GM04503 (cell line): ENCODE data around the gene HSPB8.

Source experiments
- DNase-seq: peaks from one replicate; pipeline ENCODE4 v3.0.0-alpha.2; 2012; ENCODE audit warnings: low read depth

Gene HSPB8

DNA sequence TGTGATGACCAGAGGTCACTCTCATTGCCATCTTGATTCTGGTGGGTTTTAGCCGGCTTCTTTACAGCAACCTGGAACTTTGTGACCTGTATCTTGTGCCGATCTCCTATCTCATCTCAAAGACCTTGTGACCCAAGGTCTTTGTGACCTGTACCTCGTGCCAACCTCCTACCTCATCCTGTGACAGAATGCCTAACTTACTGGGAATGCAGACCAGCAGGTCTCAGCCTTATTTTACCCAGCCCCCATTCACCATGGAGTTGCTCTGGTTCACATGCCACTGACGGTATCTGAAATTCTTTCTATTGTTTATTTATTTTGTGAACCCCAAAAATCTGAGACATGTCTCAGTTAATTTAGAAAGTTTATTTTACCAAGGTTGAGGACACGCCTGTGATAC is 7.4 kb upstream of the HSPB8 start:
- DNase-seq: no peak

DNA sequence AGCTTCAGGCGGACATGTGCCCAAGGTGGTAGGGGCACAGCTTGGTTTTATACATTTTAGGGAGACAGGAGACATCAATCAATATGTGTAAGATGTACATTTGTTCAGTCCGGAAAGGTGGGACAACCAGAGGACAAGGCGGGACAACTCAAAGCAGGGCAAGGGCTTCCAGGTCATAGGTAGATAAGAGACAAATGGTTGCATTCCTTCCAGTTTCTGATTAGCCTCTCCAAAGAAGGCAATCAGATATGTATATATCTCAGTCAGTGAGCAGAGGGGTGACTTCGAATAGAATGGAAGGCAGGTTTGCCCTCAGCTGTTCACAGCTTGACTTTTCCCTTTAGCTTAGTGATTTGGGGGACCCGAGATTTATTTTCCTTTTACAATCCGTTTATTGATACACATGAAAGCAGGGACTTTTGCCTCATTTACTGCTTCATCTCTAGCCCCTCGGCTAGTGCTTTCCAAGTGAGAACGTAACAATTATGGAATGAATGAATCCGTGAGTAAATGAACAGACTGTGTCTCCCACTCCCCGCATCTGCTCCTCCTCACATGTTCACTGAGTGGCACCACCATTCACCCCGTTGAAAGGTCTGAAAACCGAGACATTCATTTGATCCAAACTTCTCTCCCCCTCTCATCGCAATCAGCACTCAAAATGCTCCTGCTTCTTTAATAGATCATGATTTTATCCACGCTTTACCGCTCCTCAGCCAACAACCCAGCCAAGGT is 6.9 kb upstream of the HSPB8 start:
- DNase-seq: no peak

DNA sequence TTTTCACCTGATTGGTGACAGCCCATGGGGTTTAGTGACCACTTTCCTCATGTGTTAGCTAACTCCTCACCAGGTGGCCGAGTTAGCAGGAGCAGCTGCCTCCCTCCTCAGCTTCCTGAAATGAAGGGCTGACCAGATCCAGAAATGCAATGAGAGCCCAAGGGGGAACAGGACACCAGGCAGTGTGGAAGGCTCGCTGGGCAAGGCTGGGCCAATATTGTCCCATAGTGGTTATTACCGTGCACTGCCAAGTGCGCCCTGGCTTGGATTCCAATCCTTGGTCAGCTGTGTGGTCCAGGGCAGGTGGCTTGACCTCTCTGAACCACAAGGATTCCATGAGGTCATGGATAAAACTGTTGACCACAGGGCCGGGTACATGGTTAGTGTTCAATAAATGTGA is 3.6 kb upstream of the HSPB8 start:
- no peak for DNase-seq

DNA sequence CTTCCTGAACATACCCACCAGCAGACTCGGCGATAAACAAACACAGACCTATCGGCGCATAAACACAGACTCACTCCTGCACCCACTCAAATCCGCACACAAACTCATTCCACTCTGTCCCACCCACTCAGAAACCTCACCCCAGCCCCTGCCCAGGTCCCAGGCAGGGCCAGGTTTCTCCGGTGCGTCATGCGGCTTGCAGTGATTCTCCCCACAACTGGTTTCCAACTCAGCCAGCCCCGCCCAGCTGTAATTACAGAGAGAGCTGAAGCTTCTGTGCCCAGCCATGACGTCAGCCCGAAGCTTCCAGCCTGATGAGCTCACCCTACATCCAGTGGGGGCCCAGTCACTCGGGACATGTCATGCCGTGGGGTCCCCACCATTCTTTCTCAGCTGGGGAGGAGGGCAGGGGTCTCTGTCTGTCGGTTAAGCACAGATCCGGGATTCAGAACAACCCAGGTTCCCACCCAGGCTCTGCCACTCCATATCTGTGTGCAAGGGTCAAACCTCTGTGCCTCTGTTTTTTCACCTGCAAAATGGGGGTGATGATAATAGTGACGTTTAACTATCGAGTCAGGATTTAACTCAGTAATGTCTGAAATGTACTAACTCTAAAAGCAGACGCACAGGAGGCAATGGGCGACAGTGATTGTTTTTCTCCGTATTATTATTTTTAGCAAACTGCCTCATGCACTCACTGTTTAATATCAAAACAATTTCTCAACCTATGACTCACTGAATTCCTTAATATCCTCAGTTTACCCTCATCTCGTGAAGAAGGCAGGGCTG is 2.3 kb upstream of the HSPB8 start:
- DNase-seq: peak; percentile 71

DNA sequence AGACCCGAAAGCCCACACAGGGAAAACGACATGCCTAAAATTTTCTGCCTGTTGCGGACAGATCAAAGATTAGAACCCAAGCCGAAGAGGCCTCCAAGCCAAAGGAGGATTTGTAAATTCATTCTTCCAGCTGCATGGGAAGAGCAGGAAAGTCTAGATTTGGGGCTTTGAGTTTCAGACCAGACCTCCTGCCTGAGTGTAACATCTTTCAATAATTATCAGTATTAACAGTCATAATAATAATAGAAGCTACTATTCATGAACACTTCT is 1.7 kb upstream of the HSPB8 start:
- DNase-seq: no peak

DNA sequence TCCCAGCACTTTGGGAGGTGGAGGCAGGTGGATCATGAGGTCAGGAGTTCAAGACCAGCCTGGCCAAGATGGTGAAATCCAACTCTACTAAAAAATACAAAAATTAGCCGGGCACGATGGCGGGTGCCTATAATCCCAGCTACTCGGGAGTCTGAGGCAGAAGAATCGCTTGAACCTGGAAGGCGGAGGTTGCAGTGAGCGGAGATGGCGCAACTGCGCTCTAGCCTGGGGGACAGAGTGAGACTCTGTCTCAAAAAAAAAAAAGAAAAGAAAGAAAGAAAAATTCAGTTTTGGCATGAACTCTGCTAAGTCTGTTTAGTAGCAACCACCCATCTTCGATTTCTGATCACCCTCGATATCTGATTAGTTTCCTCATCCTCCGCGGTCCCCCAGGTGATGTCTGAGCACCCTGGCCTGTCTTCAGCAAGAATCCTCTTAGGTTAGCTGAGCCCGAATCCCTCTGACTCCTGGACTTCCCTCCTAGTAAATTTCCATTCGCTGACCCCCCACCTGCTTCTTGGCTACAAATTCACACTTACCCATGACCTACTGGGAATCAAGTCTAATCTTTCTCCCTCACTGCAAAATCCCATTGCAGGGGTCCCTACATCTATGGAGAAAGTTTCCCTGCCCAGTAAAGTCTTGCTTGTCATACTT is 879 bp upstream of the HSPB8 start:
- no peak for DNase-seq

DNA sequence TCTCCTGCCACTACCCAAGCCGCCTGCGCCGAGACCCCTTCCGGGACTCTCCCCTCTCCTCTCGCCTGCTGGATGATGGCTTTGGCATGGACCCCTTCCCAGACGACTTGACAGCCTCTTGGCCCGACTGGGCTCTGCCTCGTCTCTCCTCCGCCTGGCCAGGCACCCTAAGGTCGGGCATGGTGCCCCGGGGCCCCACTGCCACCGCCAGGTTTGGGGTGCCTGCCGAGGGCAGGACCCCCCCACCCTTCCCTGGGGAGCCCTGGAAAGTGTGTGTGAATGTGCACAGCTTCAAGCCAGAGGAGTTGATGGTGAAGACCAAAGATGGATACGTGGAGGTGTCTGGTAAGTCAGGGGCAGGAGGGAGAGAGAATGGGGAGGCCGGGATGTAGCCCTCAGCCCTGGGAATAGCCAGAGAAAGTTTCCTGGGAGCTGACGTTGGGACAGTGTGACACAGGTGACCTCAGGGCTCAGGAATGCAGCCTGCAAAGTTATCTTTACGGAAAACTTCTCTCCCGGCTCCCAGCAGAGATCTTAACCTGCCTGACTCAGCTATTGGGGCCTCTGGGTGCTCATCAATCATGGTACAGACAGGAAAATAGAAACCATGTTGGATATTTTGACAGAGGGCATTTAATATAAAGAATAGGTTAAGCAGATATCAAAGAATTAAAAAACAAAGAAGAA is 747 bp downstream of the HSPB8 start:
- DNase-seq: peak; percentile 26

DNA sequence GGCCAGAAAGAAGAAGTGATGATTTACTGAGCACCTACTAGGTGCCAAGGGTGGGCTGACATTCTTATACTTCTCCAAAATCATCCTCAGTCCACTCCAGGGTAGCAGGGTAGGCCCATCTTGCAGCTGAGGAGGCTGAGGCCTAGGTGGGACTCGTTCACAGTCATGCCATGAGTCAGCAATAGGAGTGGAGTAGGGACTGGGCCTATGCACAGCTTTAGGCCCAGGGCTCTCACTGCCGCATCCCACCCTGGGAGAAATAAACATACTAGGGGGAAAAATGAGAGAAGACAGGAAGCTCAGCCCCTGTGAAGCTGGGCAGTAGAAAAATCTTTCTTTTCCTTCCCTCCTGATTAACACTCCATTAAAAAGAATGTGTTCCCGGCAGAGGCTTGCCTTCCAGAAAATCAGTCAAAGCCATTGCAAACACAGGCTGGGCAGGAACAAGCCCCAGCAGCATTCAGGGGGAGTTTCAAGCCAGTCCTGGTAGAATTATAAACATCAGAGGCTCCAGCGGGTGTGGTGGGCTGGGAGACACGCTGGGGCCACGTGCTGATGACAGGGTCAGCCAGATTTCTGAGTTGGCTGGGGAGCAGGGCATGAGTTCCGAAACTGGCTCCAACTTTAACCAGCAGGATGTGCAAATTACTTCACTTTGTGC is 1.8 kb downstream of the HSPB8 start:
- DNase-seq: peak; percentile 34

DNA sequence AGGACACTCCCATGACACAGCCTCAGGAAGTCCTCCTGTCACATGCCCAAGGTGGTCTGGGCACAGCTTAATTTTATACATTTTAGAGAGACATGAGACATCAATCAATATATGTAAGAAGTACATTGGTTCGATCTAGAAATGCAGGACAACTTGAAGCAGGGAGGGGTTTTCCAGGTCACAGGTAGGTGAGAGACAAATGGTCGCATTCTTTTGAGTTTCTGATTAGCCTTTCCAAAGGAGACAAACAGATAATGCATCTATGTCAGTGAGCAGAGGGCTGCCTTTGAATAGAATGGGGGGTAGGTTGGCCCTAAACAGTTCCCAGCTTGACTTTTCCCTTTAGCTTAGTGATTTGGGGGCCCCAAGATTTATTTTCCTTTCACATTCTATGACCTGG is 2.5 kb downstream of the HSPB8 start:
- no peak for DNase-seq

DNA sequence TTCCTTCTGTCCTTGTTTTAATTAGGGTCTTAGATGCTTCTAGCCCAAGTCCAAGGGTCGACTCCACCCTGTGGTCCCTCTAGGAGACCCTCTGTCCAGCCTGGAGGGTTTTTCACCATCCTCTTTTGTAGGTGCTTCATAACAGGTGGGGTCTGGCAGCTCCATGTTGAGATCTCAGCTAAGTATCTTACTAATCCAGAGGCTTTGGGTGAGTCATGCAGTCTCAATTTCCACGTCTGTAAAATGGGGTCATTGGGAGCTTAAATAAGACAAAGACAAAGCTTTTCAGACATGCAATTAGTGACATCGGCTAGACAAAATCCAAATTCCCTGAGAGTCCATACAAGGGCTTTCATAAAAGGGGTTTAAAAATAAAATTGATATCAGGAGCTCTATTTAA is 3.2 kb downstream of the HSPB8 start:
- DNase-seq: no peak

DNA sequence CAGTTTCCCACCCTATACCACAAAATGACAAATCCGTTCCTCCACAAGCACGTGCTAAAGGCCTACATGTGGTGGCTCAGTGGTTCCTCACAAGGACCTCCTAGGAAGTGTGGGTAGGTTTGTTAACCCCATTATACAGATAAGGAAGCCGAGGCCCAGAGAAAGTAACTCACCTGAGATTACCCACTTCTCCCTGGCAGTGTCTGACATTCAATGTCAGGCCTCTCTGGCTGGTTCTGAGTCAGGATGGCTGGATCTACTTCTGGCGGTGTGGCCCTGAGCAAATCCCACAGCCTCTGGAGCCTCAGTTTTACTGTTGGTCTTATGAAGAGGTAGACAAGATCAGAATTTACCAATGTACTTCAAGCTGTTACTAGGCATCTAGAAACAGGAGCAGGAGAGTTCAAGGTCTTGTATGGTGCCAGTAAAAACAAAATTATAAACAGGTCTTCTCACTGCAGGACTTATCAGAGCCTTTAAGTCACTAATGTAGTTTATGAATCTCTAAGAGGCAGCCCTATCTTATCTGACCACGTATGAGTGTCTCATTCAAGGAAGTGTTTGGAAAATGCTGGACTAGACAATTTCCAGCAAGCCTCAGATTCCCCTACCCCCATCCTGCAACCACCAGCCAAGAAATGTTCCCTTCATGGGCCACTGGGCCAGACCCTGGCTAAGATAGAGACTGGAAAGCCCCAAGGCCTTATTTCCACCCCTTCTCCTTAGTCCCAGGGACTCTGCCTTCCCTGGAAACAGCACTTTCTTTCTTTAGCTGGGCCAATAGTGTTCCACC is 4.2 kb downstream of the HSPB8 start:
- DNase-seq: no peak

DNA sequence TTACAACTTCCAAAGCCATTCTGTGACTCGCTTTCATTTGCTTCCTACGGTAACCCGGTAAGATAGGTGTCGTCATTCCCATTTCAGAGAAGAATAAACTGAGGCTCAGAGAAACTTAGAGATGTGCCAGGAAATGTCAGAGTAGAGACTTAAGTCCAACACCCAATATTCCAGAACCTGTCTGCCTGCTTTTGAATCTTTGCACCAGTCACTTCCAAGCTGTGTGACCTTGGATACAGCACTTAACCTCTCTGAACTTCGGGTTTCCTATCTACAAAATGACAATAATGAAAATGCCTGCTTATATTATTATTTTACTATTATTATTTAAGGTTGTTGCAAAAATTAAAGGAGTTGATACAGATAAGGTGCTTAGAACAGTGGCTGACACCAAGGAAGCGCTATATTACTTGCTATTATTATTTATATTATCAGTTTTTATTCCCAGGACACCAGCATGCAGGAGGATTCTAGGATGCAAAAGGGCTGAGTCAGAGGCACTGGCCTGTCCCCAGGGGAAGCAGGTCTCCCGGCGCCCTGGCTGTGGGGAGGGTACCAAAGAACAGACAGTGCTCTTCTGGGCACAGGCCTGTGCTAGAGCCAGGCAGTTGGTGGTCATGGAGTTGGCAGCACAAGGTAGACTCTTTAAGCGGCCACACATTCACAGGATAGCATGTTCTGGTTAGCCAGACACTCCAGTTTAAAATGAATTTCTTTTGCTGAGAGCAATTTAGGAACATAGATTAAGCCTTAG is 5.4 kb downstream of the HSPB8 start:
- DNase-seq: no peak

DNA sequence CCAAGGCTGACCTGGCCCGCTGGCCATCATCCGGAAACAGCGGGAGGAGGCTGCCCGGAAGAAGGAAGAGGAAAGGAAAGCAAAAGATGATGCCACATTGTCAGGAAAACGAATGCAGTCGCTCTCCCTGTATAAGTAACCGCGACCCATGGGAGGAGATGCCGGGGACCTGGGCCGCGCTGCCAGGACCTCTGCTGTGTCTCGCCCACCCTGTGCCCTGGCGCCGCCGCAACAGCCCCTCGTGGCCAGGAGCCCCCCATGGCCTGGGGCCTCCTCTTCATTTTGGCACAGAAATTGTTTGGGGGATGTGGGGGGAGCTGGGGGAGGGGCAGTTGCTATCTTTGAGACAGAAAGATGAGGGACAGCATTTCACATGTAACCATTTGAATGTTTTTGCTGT is 16.5 kb downstream of the HSPB8 start:
- no peak for DNase-seq

DNA sequence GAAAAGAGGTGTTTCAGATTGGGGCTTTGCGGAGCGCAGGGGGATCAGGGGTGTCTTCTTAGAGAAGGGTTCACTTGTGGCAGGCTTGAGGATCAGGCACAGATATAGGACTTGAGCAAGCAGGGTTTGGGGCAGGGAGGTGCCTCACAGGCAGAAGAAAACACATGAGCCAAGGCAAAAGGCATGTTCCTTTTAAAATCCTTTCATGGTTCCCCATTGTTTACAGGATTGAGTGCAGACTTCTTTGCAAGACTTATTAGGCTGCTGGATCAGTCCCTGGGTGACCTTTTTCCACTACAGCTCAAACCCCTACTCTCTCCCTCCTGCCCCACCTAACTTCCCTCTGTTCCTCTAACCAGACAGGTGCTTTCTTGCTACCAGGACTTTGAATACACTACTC is 19.7 kb downstream of the HSPB8 start:
- DNase-seq: no peak

DNA sequence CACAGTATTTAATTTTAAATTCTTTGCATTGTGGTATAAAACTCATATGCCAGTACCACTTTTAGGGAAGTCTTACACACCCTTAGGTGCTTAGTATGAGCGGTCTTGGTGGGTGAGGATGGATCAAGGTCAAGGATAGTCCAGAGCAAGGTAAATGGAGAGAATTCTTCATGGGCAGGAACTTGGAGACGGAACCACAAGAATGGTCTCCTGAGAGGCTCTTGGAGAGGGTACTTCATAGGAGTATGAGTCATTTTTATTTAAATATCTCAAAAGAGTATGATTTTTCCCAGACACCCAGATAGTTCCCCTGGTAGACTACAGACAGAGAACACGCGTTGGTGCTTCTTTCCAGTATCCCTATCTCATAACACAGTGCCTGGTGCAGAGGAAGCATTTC is 21.9 kb downstream of the HSPB8 start:
- DNase-seq: no peak

DNA sequence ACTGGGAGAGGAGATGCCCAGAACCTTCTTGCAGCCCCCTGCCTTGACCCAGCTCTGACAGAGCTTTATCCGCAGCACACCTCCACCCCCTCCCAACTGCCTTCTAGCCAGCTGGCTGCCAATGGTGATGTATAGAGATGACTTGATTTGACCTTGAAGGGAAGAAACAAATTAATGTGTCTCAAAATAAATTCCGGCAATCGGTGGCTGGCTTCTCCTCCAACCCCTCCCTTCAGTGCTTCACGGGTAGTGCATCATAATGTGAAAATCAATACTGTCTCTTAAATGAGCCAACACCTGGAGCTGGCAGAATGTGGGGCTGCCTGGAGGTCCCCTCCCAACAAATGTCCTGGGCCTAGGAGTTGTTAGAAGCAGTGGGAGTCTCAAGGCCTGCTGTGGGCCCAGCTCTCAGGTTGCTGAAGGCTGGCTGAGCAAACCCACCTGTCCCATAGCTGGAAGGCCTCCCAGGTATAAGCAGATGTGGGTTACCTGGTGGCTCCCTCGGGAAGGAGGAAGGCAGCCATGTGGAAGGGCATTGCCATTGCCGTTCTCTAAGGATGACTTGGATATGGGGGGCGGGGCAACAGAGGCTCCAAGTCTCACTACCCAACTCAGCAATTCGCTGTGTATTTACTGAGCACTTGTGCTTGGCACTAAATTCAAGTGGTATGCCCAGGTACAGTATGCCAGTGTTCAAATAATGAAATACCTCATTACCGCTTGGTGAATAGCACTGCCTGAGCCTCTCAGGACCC is 23.2 kb downstream of the HSPB8 start:
- DNase-seq: no peak

DNA sequence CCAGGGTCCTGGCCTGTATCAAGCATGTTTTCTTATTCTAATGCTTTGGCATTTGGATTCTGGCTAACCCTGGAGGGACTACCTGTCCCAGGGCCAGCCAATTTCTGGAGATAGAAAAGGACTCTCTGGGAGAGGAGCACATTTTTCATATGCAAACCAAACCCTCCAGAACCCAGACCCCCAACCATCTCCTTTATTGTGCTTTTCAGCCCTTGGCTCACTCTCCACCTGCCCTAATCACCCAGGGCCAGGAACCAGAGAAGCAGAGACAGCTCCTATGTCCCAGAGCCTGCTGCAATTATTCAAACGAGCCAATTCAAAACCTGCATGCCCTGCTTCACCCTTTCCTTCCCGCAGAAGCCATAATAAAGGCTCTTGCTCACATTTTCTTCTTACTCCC is 23.8 kb downstream of the HSPB8 start:
- DNase-seq: no peak

DNA sequence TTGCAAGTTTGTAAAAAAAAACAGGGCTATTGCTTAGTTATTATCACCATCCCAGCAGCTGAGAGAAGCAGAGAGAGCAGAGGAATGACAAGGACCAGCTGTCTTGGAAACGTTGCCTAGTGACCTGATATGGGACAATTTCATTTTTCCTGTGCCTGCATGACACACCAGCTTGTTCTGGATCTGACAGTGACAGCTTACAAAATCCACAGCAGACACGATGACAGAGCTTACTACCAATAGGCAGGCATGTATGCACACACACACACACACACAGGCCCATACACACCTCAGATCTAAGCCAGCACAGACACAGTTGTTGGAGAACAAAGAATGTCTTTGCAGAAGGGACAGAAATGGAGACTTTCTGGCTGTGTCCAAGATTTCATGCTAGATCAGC is 25.4 kb downstream of the HSPB8 start:
- no peak for DNase-seq

DNA sequence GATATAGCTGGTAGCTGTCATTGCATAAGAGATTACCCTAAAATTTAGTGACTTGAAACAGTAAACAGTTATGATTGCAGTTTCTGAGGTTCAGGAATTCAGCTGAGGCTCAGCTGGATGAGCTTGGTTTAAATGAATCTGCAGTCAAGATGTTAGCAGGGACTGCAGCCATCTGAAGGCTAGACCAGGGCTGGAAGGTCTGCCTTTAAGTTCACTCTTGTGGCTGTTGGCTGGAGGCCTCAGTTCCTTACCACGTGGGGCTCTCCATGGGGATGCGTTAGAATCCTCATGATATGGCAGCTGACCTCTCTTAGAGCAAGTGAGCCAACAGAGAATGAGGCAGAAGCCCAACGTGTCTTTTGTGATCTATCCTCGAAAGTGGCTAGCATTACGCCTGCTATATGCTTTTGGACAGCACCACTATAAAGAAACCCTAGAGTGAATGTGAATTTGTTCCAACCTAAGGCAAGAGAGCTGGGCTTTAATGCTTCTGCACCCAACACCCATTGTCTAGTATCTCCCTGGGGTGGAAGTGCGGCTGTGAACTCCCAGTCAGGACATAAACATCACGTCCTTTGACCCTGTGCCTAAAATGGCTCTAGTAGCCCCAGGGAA is 26.0 kb downstream of the HSPB8 start:
- DNase-seq: no peak
